DOHH2 (cell line): ENCODE data around the gene ZBTB40.

ENCODE experiments used
- H3F3A ChIP-seq: fragments of 200-600 bp; sonication (generic), shearing (Covaris generic); 2 replicates; pipeline ENCODE4 v1.6.0; 2016; ENCODE audit warnings: antibody characterized with exemption, mild to moderate bottlenecking; ENCODE audit not compliant: control insufficient read depth, insufficient read depth
- H3K27ac ChIP-seq: fragments of 200-600 bp; sonication (generic); 2 replicates; pipeline ENCODE4 v1.5.1; 2014; ENCODE audit warnings: low read depth, mild to moderate bottlenecking, low read length, moderate library complexity
- H3K27me3 ChIP-seq: fragments of 200-600 bp; sonication (generic); 2 replicates; pipeline ENCODE4 v1.6.1; 2014; ENCODE audit warnings: mild to moderate bottlenecking, low read length, mixed read lengths; ENCODE audit not compliant: control insufficient read depth
- H3K36me3 ChIP-seq: fragments of 200-600 bp; sonication (generic); 2 replicates; pipeline ENCODE4 v1.6.1; 2014; ENCODE audit warnings: mild to moderate bottlenecking, low read length, moderate library complexity, mixed read lengths; ENCODE audit not compliant: control insufficient read depth
- H3K4me1 ChIP-seq: fragments of 200-600 bp; sonication (generic); 2 replicates; pipeline ENCODE4 v1.6.1; 2014; ENCODE audit warnings: mild to moderate bottlenecking, low read length, mixed read lengths; ENCODE audit not compliant: control insufficient read depth
- H3K4me2 ChIP-seq: fragments of 200-600 bp; sonication (generic); 2 replicates; pipeline ENCODE4 v1.6.0; 2014; ENCODE audit warnings: mild to moderate bottlenecking, low read length, moderate library complexity
- H3K4me3 ChIP-seq: fragments of 200-600 bp; sonication (generic); 2 replicates; pipeline ENCODE4 v1.5.1; 2014; ENCODE audit warnings: mild to moderate bottlenecking, low read length, mixed read lengths
- H3K79me2 ChIP-seq: fragments of 200-600 bp; sonication (generic); 2 replicates; pipeline ENCODE4 v1.6.1; 2014; ENCODE audit warnings: mild to moderate bottlenecking, low read length, mixed read lengths; ENCODE audit not compliant: control insufficient read depth
- H3K9me2 ChIP-seq: fragments of 200-600 bp; sonication (generic); replicated peaks from 2 replicates; pipeline ENCODE4 v1.6.1; 2014; ENCODE audit warnings: mild to moderate bottlenecking, low read length, mixed read lengths; ENCODE audit not compliant: control insufficient read depth
- H3K9me3 ChIP-seq: fragments of 200-600 bp; sonication (generic); 2 replicates; pipeline ENCODE4 v1.6.1; 2014; ENCODE audit warnings: antibody characterized with exemption, low read length, mixed read lengths; ENCODE audit not compliant: control insufficient read depth, insufficient read depth
- H4K20me1 ChIP-seq: fragments of 200-600 bp; sonication (generic); 2 replicates; pipeline ENCODE4 v1.6.0; 2014; ENCODE audit warnings: low read depth, mild to moderate bottlenecking, antibody characterized with exemption, low read length, moderate library complexity; ENCODE audit not compliant: control insufficient read depth, insufficient read depth
- CTCF ChIP-seq: fragments of 200-600 bp; sonication (generic); IDR thresholded peaks from one replicate; pipeline ENCODE4 v1.5.1; 2014; ENCODE audit warnings: antibody characterized with exemption, mild to moderate bottlenecking, low read depth, low read length; ENCODE audit not compliant: poor library complexity, severe bottlenecking
- EZH2phosphoT487 ChIP-seq: fragments of 200-600 bp; sonication (generic); IDR thresholded peaks from 2 replicates; pipeline ENCODE4 v1.6.1; 2017; ENCODE audit warnings: borderline replicate concordance, mild to moderate bottlenecking, antibody characterized with exemption, low read length, moderate library complexity, mixed read lengths

Gene ZBTB40

GRCh38 chr1:22488319-22488718 lies 36.7 kb downstream of the ZBTB40 start:
- Histone ChIP-seq H3F3A (no peaks in the 10 kb centered on the region), H3K79me2 (peaks cover 53% of the 10 kb centered on the region), H3K4me3 (no peak overlapping the region), H3K9me2 (no peaks in the 10 kb centered on the region), H3K4me1 (no peaks in the 10 kb centered on the region), H3K36me3 (peaks cover 6% of the 10 kb centered on the region; the same call in 1 of the 2 replicates), H3K9me3 (peaks cover 4% of the 10 kb centered on the region; the same call in 1 of the 2 replicates), H3K27me3 (no peaks in the 10 kb centered on the region), H3K4me2 (no peak overlapping the region), H3K27ac (no peak overlapping the region), H4K20me1 (no peaks in the 10 kb centered on the region)
- TF ChIP-seq EZH2phosphoT487, result no peak
- TF ChIP-seq CTCF, result no peak

GRCh38 chr1:22489278-22489677 lies 37.6 kb downstream of the ZBTB40 start:
- Histone ChIP-seq H4K20me1 (no peaks in the 10 kb centered on the region), H3K9me2 (no peaks in the 10 kb centered on the region), H3K27ac (no peak overlapping the region), H3K79me2 (peaks cover 44% of the 10 kb centered on the region), H3K36me3 (peaks cover 6% of the 10 kb centered on the region; the same call in 1 of the 2 replicates), H3K27me3 (no peaks in the 10 kb centered on the region), H3K4me2 (no peak overlapping the region), H3K9me3 (peaks cover 4% of the 10 kb centered on the region; the same call in 1 of the 2 replicates), H3K4me1 (no peaks in the 10 kb centered on the region), H3F3A (no peaks in the 10 kb centered on the region), H3K4me3 (no peak overlapping the region)
- TF ChIP-seq CTCF, result no peak
- no peak for TF ChIP-seq EZH2phosphoT487

- no peak overlapping the region for H3K4me2 ChIP-seq
- H3K27ac ChIP-seq, result no peak overlapping the region
- peaks cover 6% of the 10 kb centered on the region; the same call in 1 of the 2 replicates for H3K36me3 ChIP-seq
- H3F3A ChIP-seq, result no peaks in the 10 kb centered on the region
- no peaks in the 10 kb centered on the region for H3K9me2 ChIP-seq
- no peaks in the 10 kb centered on the region for H3K4me1 ChIP-seq
- peaks cover 38% of the 10 kb centered on the region for H3K79me2 ChIP-seq
- no peaks in the 10 kb centered on the region; the same call in 1 of the 2 replicates for H3K9me3 ChIP-seq
- no peak for TF ChIP-seq CTCF
- TF ChIP-seq EZH2phosphoT487, result no peak
- no peaks in the 10 kb centered on the region for H4K20me1 ChIP-seq
- no peaks in the 10 kb centered on the region for H3K27me3 ChIP-seq
- no peak overlapping the region for H3K4me3 ChIP-seq
Observed at GRCh38 chr1:22489823-22490222, 38.2 kb downstream of the ZBTB40 start.
